MM.1S (cell line): Measurements from ENCODE around the gene CSE1L.

ENCODE experiments used
- DNase-seq: peaks from one replicate; pipeline ENCODE4 v3.0.0-alpha.2; 2015
- H2AFZ ChIP-seq: fragments of 300-600 bp; sonication (generic); 2 replicates; pipeline ENCODE4 v1.6.0; 2016; ENCODE audit warnings: antibody characterized with exemption, low read length
- H3F3A ChIP-seq: fragments of 300-600 bp; sonication (generic); 2 replicates; pipeline ENCODE4 v1.6.1; 2016; ENCODE audit warnings: mild to moderate bottlenecking, antibody characterized with exemption, low read length, moderate library complexity, mixed read lengths; ENCODE audit not compliant: insufficient read depth
- H3K27ac ChIP-seq: fragments of 300-600 bp; sonication (generic); 2 replicates; pipeline ENCODE4 v1.5.1; 2016; ENCODE audit warnings: mild to moderate bottlenecking, low read length
- H3K27me3 ChIP-seq: fragments of 300-600 bp; sonication (generic); replicated peaks from 2 replicates; pipeline ENCODE4 v1.6.0; 2016; ENCODE audit warnings: low read length; ENCODE audit not compliant: insufficient read depth
- H3K36me3 ChIP-seq: fragments of 300-600 bp; sonication (generic); replicated peaks from 2 replicates; pipeline ENCODE4 v1.6.1; 2016; ENCODE audit warnings: mild to moderate bottlenecking, low read length, mixed read lengths; ENCODE audit not compliant: insufficient read depth
- H3K4me1 ChIP-seq: fragments of 300-600 bp; sonication (generic); 2 replicates; pipeline ENCODE4 v1.6.1; 2016; ENCODE audit warnings: low read length, mixed read lengths
- H3K4me2 ChIP-seq: fragments of 300-600 bp; sonication (generic); 2 replicates; pipeline ENCODE4 v1.6.0; 2016; ENCODE audit warnings: low read depth, low read length
- H3K4me3 ChIP-seq: fragments of 300-600 bp; sonication (generic); 2 replicates; pipeline ENCODE4 v1.5.1; 2016; ENCODE audit warnings: low read length, mixed read lengths
- H3K79me2 ChIP-seq: fragments of 300-600 bp; sonication (generic); 2 replicates; pipeline ENCODE4 v1.6.1; 2016; ENCODE audit warnings: mixed run types, low read length, mixed read lengths
- H3K9ac ChIP-seq: fragments of 300-600 bp; sonication (generic); 2 replicates; pipeline ENCODE4 v1.6.1; 2016; ENCODE audit warnings: low read length, mixed read lengths
- H3K9me2 ChIP-seq: fragments of 300-600 bp; sonication (generic); replicated peaks from 2 replicates; pipeline ENCODE4 v1.6.1; 2016; ENCODE audit warnings: mild to moderate bottlenecking, low read length, mixed read lengths; ENCODE audit not compliant: insufficient read depth
- H3K9me3 ChIP-seq: fragments of 300-600 bp; sonication (generic); replicated peaks from 2 replicates; pipeline ENCODE4 v1.6.1; 2016; ENCODE audit warnings: mild to moderate bottlenecking, low read length, mixed read lengths; ENCODE audit not compliant: insufficient read depth
- H4K20me1 ChIP-seq: fragments of 300-600 bp; sonication (generic); 2 replicates; pipeline ENCODE4 v1.6.1; 2016; ENCODE audit warnings: mild to moderate bottlenecking, low read length, moderate library complexity, mixed read lengths; ENCODE audit not compliant: insufficient read depth
- EZH2 ChIP-seq: fragments of 300-600 bp; sonication (generic); optimal IDR thresholded peaks from 2 replicates; pipeline ENCODE3; 2017; ENCODE audit warnings: low read depth, mild to moderate bottlenecking, antibody characterized with exemption, low read length, mixed read lengths
- EZH2phosphoT487 ChIP-seq: fragments of 300-600 bp; sonication (generic); IDR thresholded peaks from 2 replicates; pipeline ENCODE4 v1.6.1; 2018; ENCODE audit warnings: antibody characterized with exemption, low read length
- TF ChIP-seq, protein P1 (sequence below): fragments of 300-600 bp; sonication (generic); IDR thresholded peaks from 2 replicates; pipeline ENCODE4 v1.5.1; 2016; ENCODE audit warnings: antibody characterized with exemption, low read length, mixed read lengths

CSE1L gene

GRCh38 chr20:49140411-49140810, 94.3 kb downstream of the CSE1L start:
- Histone ChIP-seq H3K36me3 (no peaks in the 10 kb centered on the region), H3F3A (no peaks in the 10 kb centered on the region), H3K4me2 (peak overlapping the region; percentile 42), H3K4me3 (no peak overlapping the region), H3K79me2 (peaks cover 11% of the 10 kb centered on the region), H3K9me2 (no peaks in the 10 kb centered on the region), H3K4me1 (no peaks in the 10 kb centered on the region), H3K27ac (no peak overlapping the region), H2AFZ (no peak overlapping the region), H3K27me3 (no peaks in the 10 kb centered on the region), H3K9ac (no peak overlapping the region), H3K9me3 (no peaks in the 10 kb centered on the region), H4K20me1 (no peaks in the 10 kb centered on the region)
- TF ChIP-seq EZH2 (no peak), EZH2phosphoT487 (no peak)
- TF ChIP-seq, protein P1, sequence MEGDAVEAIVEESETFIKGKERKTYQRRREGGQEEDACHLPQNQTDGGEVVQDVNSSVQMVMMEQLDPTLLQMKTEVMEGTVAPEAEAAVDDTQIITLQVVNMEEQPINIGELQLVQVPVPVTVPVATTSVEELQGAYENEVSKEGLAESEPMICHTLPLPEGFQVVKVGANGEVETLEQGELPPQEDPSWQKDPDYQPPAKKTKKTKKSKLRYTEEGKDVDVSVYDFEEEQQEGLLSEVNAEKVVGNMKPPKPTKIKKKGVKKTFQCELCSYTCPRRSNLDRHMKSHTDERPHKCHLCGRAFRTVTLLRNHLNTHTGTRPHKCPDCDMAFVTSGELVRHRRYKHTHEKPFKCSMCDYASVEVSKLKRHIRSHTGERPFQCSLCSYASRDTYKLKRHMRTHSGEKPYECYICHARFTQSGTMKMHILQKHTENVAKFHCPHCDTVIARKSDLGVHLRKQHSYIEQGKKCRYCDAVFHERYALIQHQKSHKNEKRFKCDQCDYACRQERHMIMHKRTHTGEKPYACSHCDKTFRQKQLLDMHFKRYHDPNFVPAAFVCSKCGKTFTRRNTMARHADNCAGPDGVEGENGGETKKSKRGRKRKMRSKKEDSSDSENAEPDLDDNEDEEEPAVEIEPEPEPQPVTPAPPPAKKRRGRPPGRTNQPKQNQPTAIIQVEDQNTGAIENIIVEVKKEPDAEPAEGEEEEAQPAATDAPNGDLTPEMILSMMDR, result no peak
- DNase-seq, result peak; percentile 26

DNA sequence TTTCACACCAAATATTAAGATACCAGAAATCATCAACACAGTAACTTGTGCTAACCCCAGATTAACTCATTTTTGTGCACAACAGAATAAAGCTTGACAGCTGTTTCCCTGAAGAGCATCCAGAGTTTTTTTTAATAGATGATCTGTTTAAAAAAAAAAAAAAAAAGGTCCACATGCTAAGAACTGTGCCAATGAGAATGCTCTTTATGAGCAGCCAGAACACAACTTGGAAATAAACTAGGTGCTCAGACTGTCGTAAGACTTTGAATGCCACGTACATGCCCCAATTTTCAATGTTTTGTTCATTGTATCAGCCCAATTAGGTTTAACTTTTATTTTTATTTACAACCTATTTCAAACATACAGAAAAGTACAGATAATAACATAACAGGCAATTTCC, 94.7 kb downstream of the CSE1L start:
- DNase-seq, result no peak
- no peaks in the 10 kb centered on the region for H3F3A ChIP-seq
- no peak overlapping the region for H2AFZ ChIP-seq
- no peaks in the 10 kb centered on the region for H3K36me3 ChIP-seq
- no peak overlapping the region for H3K27ac ChIP-seq
- no peak overlapping the region for H3K9ac ChIP-seq
- no peaks in the 10 kb centered on the region for H3K9me3 ChIP-seq
- H3K9me2 ChIP-seq, result no peaks in the 10 kb centered on the region
- H3K27me3 ChIP-seq, result no peaks in the 10 kb centered on the region
- TF ChIP-seq EZH2phosphoT487, result no peak
- TF ChIP-seq, protein P1, result no peak
- TF ChIP-seq EZH2, result no peak
- H3K79me2 ChIP-seq, result peaks cover 11% of the 10 kb centered on the region
- peak overlapping the region; percentile 42 for H3K4me2 ChIP-seq
- H3K4me3 ChIP-seq, result no peak overlapping the region
- no peaks in the 10 kb centered on the region for H4K20me1 ChIP-seq
- H3K4me1 ChIP-seq, result no peaks in the 10 kb centered on the region
